K562 (cell line): ENCODE data around the gene PRELID3B. TPM values are rescaled to one million over a fixed set of nuclear protein-coding genes. Genes with fewer than 3 reads are reported as not detected.

ENCODE experiments used
- CHD1 ChIP-seq: fragments of 200-600 bp; sonication (generic); IDR thresholded peaks from one replicate; pipeline ENCODE4 v1.6.1; 2012; ENCODE audit warnings: mild to moderate bottlenecking, moderate library complexity, low read length, inconsistent platforms
- HDAC1 ChIP-seq, 2 experiments: fragments of 450-650 bp; IDR thresholded peaks; 2 replicates each; pipeline ENCODE4 v1.6.1; 2016 to 2017; ENCODE audit warnings: inconsistent platforms in 1 of 2, mild to moderate bottlenecking in 1 of 2, moderate library complexity in 1 of 2
- HOXB6 ChIP-seq: fragments of 250-450 bp; sonication (Bioruptor Pico); IDR thresholded peaks from 2 replicates; pipeline ENCODE4 v1.5.1; 2022; ENCODE audit warnings: mild to moderate bottlenecking, borderline replicate concordance
- KLF6 ChIP-seq: fragments of 250-450 bp; sonication (Bioruptor Pico); IDR thresholded peaks from 2 replicates; pipeline ENCODE4 v1.4.0; 2020; ENCODE audit warnings: mild to moderate bottlenecking, moderate library complexity, borderline replicate concordance
- LEF1 ChIP-seq: fragments of 450-650 bp; IDR thresholded peaks from 2 replicates; pipeline ENCODE4 v1.6.1; 2016; ENCODE audit warnings: mild to moderate bottlenecking
- MEF2A ChIP-seq: IDR thresholded peaks from 2 replicates; pipeline ENCODE4 v1.6.1; 2011; ENCODE audit warnings: low read depth, mild to moderate bottlenecking, low read length, moderate library complexity; ENCODE audit not compliant: control insufficient read depth
- POLR2B ChIP-seq: fragments of 450-650 bp; IDR thresholded peaks from 2 replicates; pipeline ENCODE4 v1.6.1; 2018; ENCODE audit warnings: low read depth; ENCODE audit not compliant: partially characterized antibody
- PRDM10 ChIP-seq: fragments of 450-650 bp; IDR thresholded peaks from 2 replicates; pipeline ENCODE4 v1.6.1; 2018; ENCODE audit not compliant: partially characterized antibody
- SMAD1 ChIP-seq: fragments of 150-350 bp; IDR thresholded peaks from 2 replicates; pipeline ENCODE4 v1.6.1; 2014; ENCODE audit warnings: low read length, low read depth; ENCODE audit not compliant: partially characterized antibody
- SMAD3 ChIP-seq: fragments of 450-650 bp; formaldehyde crosslinking; conservative IDR thresholded peaks from 2 replicates; pipeline ENCODE4 v1.4.0; 2020; ENCODE audit warnings: mild to moderate bottlenecking
- SNIP1 ChIP-seq: fragments of 450-650 bp; IDR thresholded peaks from 2 replicates; pipeline ENCODE4 v1.7.1; 2017; ENCODE audit warnings: low read depth, mild to moderate bottlenecking
- STAG1 ChIP-seq: sonication (generic); formaldehyde crosslinking; IDR thresholded peaks from 2 replicates; pipeline ENCODE4 v1.5.0; 2020; ENCODE audit warnings: missing genetic modification reagents, borderline replicate concordance
- TCFL5 ChIP-seq: fragments of 250-450 bp; sonication (Bioruptor Pico); conservative IDR thresholded peaks from 2 replicates; pipeline ENCODE4 v1.6.1; 2021; ENCODE audit warnings: mild to moderate bottlenecking, moderate library complexity, matching md5 sums
- THRAP3 ChIP-seq: fragments of 450-650 bp; IDR thresholded peaks from 2 replicates; pipeline ENCODE4 v1.6.1; 2016; ENCODE audit warnings: mild to moderate bottlenecking, inconsistent platforms, borderline replicate concordance
- ZBTB7A ChIP-seq: IDR thresholded peaks from 2 replicates; pipeline ENCODE4 v1.6.1; 2011; ENCODE audit warnings: low read depth, mild to moderate bottlenecking, low read length, moderate library complexity, borderline replicate concordance; ENCODE audit not compliant: control insufficient read depth
- ZNF239 ChIP-seq: fragments of 250-450 bp; sonication (Bioruptor Pico); IDR thresholded peaks from 2 replicates; pipeline ENCODE4 v1.4.0; 2020; ENCODE audit warnings: mild to moderate bottlenecking
- ZNF24 ChIP-seq: fragments of 450-650 bp; IDR thresholded peaks from 2 replicates; pipeline ENCODE4 v1.6.1; 2016
- ZNF277 ChIP-seq: fragments of 250-450 bp; sonication (Bioruptor Pico); IDR thresholded peaks from 2 replicates; pipeline ENCODE4 v1.8.0; 2022; ENCODE audit warnings: inconsistent platforms, mild to moderate bottlenecking, moderate library complexity, borderline replicate concordance
- ZNF699 ChIP-seq: fragments of 250-450 bp; sonication (Bioruptor Pico); IDR thresholded peaks from 2 replicates; pipeline ENCODE4 v1.8.0; 2021; ENCODE audit warnings: mild to moderate bottlenecking, moderate library complexity; ENCODE audit not compliant: insufficient replicate concordance
- ZSCAN29 ChIP-seq: fragments of 450-650 bp; IDR thresholded peaks from 2 replicates; pipeline ENCODE4 v1.6.1; 2017
- polyA plus RNA-seq, 8 experiments: library from polyadenylated mRNA; depleted of rRNA in 4 of 8; stranded (reverse) in 5 of 8; unstranded in 3 of 8; fragments of >200 nt; fragmentation: Nextera tagmentation in 2 of 8; fragmentation: Illumina TruSeq in 1 of 8; extraction: Ambion mirVana in 2 of 8; extraction: Trizol in 1 of 8; gene quantifications; 2 replicates each; pipeline versions ENCODE4 v1.2.1 to v1.2.3, GENCODE V29; 2011 to 2014; ENCODE audit warnings: inconsistent platforms in 1 of 8, missing spikeins in 1 of 8
- total RNA-seq, 7 experiments: library from RNA; depleted of rRNA in 6 of 7; stranded (reverse); fragments of >200 nt in 6 of 7; fragmentation: Illumina TruSeq in 2 of 7; extraction: Trizol in 2 of 7; gene quantifications; 2 replicates each; pipeline versions ENCODE4 v1.2.1 to v1.2.3, GENCODE V29; 2011 to 2021; ENCODE audit warnings: low replicate concordance in 1 of 7
- TF ChIP-seq, protein P1 (sequence below): fragments of 250-450 bp; sonication (Bioruptor Pico); IDR thresholded peaks from 2 replicates; pipeline ENCODE4 v1.5.0; 2021
- TF ChIP-seq, protein P2 (sequence below), 3 experiments: fragments of 200-800 bp in 1 of 3; sonication (Bioruptor generic) in 1 of 3; sonication (generic) in 1 of 3; formaldehyde crosslinking in 1 of 3; IDR thresholded peaks; 2 replicates each; pipeline versions ENCODE4 v1.6.1 to v1.8.0; 2016 to 2022; ENCODE audit warnings: mild to moderate bottlenecking in 2 of 3, missing compliant biosample characterization in 2 of 3, missing genetic modification characterization in 2 of 3, missing genetic modification reagents in 1 of 3

Gene PRELID3B
- total and polyA plus RNA-seq, 9 of the 15 experiments (the other 6 are each of a cell fraction or from before 2014, with no cell fraction given): 77.0 to 186 (median 101) TPM

GRCh38 chr20:59020938-59021551 lies 21.5 kb downstream of the PRELID3B start (continued):
- peak; percentile 67; the same call in 1 of the 2 replicates for TF ChIP-seq MEF2A
- TF ChIP-seq, protein P1, sequence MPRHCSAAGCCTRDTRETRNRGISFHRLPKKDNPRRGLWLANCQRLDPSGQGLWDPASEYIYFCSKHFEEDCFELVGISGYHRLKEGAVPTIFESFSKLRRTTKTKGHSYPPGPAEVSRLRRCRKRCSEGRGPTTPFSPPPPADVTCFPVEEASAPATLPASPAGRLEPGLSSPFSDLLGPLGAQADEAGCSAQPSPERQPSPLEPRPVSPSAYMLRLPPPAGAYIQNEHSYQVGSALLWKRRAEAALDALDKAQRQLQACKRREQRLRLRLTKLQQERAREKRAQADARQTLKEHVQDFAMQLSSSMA (CRISPR knock-in tag): no peak
- no peak for TF ChIP-seq HOXB6
- peak; percentile 57; the same call in 1 of the 2 replicates for TF ChIP-seq ZBTB7A
- TF ChIP-seq STAG1 (CRISPR knock-in tag): no peak
- peak; percentile 95 for TF ChIP-seq LEF1
- no peak for TF ChIP-seq THRAP3
- TF ChIP-seq PRDM10: peak; percentile 82
- TF ChIP-seq, protein P2, sequence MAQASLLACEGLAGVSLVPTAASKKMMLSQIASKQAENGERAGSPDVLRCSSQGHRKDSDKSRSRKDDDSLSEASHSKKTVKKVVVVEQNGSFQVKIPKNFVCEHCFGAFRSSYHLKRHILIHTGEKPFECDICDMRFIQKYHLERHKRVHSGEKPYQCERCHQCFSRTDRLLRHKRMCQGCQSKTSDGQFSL (CRISPR knock-in tag; IDR thresholded peaks at IDR 0.05): no peak
- TF ChIP-seq, protein P2 (tag; IDR thresholded peaks at IDR 0.05): no peak
- no peak for TF ChIP-seq ZNF239 (CRISPR knock-in tag)
- no peak for TF ChIP-seq ZNF699 (CRISPR knock-in tag)
- no peak for TF ChIP-seq CHD1
- peak; percentile 74 for TF ChIP-seq SMAD1
- no peak for TF ChIP-seq ZSCAN29
- TF ChIP-seq SNIP1: no peak
- no peak for TF ChIP-seq KLF6 (CRISPR knock-in tag)
- TF ChIP-seq HDAC1 (IDR thresholded peaks at IDR 0.05): peak; percentile 18 to 77; a peak in 1 of 4 replicates
- no peak for TF ChIP-seq TCFL5 (CRISPR knock-in tag)
- 0 out of 2 replicates have a peak, but pooled peaks have one; percentile 51 for TF ChIP-seq ZNF24
- no peak for TF ChIP-seq POLR2B
- TF ChIP-seq SMAD3 (CRISPR knock-in tag): 0 out of 2 replicates have a peak, but pooled peaks have one; percentile 46
- no peak for TF ChIP-seq ZNF277 (CRISPR knock-in tag)
